Kidney (tissue), 14 donors: ENCODE data around the gene TSPAN12. TPM values are rescaled to one million over a fixed set of nuclear protein-coding genes. Genes with fewer than 3 reads are reported as not detected.

Source experiments
- DNase-seq, 5 donors: peaks; one replicate each; pipeline ENCODE4 v3.0.0-alpha.2; 2013 to 2020
- FAIRE-seq: peaks from 2 replicates; lab custom pipeline; 2012; peaks lifted over from hg19 to GRCh38; lab: Jason Lieb, UNC
- H3K27ac ChIP-seq, 2 donors: one replicate each; pipeline ENCODE4 v1.7.0; 2013; ENCODE audit warnings: low read depth in 2 of 2, low read length in 2 of 2, inconsistent platforms in 1 of 2
- H3K27me3 ChIP-seq: one replicate; pipeline ENCODE4 v1.7.1; 2013; ENCODE audit warnings: low read length, inconsistent platforms; ENCODE audit not compliant: control insufficient read depth, insufficient read depth
- H3K36me3 ChIP-seq, 3 donors: one replicate each; pipeline versions ENCODE4 v1.7.0 to v1.7.1; 2013; ENCODE audit warnings: low read length in 3 of 3, control low read depth in 1 of 3, inconsistent platforms in 1 of 3; ENCODE audit not compliant: insufficient read depth in 3 of 3, control insufficient read depth in 2 of 3
- H3K4me1 ChIP-seq, 3 donors: one replicate each; pipeline versions ENCODE4 v1.7.0 to v1.7.1; 2013; ENCODE audit warnings: low read length in 3 of 3, inconsistent platforms in 1 of 3, low read depth in 1 of 3; ENCODE audit not compliant: control insufficient read depth in 2 of 3, insufficient read depth in 2 of 3
- H3K4me3 ChIP-seq, 3 donors: one replicate each; pipeline versions ENCODE4 v1.7.0 to v1.8.1; 2013; ENCODE audit warnings: low read length in 3 of 3, control low read depth in 1 of 3, inconsistent platforms in 1 of 3
- H3K9ac ChIP-seq, 3 donors: one replicate each; pipeline versions ENCODE4 v1.7.0 to v1.7.1; 2013; ENCODE audit warnings: low read length in 3 of 3, control low read depth in 1 of 3, inconsistent platforms in 1 of 3
- H3K9me3 ChIP-seq, 3 donors: one replicate each; pipeline versions ENCODE4 v1.7.0 to v1.7.1; 2013; ENCODE audit warnings: low read length in 3 of 3, control low read depth in 1 of 3, inconsistent platforms in 1 of 3; ENCODE audit not compliant: control insufficient read depth in 2 of 3, insufficient read depth in 1 of 3
- intact Hi-C: fragments of 100-400 bp; cut with DNase I; formaldehyde crosslinking; loops from one replicate; pipeline ENCODE4 v1.11.1; 2022
- polyA plus RNA-seq: library from polyadenylated mRNA; stranded (reverse); fragments of 350-450 nt; fragmentation: Illumina TruSeq; extraction: RNeasy Lipid Tissue Mini Kit (QIAGEN cat#74804); gene quantifications from one replicate; pipeline ENCODE4 v1.2.3, GENCODE V29; 2014; ENCODE audit warnings: low read depth, low replicate concordance; ENCODE audit not compliant: insufficient read depth
- total RNA-seq: library from RNA; stranded (reverse); fragmentation: NEBNext Ultra II Directional; extraction: Animal tissue kit (Norgen Biotek cat#: 25700); gene quantifications from one replicate; pipeline ENCODE4 v1.2.1, GENCODE V29; 2021
- TF ChIP-seq, protein P1 (sequence below): IDR thresholded peaks from 3 replicates; pipeline ENCODE4 v1.5.1; 2012; ENCODE audit warnings: mild to moderate bottlenecking, moderate library complexity, borderline replicate concordance; ENCODE audit not compliant: insufficient read depth; ENCODE audit errors: extremely low read depth
- donor health status: control.
- donor health status: control.
- donor health status: control.
- donor health status: control.
- donor health status: control.
- donor health status: DM: yes; HTN: yes; CAD: no.
- donor health status: Normal renal cell carcinoma (clear cell type).

Gene TSPAN12
- total and polyA plus RNA-seq, 2 donors from 2014 or later, result 44.2 to 76.5 TPM

GRCh38 chr7:120874016-120874415, 16.1 kb upstream of the TSPAN12 start:
- intact Hi-C loops, result no loop called here
- no peak overlapping the region for H3K27ac ChIP-seq
- H3K27me3 ChIP-seq, result no peaks in the 10 kb centered on the region
- no peaks in the 10 kb centered on the region for H3K4me1 ChIP-seq
- FAIRE-seq (no peak), DNase-seq (no peak)
- TF ChIP-seq, protein P1, sequence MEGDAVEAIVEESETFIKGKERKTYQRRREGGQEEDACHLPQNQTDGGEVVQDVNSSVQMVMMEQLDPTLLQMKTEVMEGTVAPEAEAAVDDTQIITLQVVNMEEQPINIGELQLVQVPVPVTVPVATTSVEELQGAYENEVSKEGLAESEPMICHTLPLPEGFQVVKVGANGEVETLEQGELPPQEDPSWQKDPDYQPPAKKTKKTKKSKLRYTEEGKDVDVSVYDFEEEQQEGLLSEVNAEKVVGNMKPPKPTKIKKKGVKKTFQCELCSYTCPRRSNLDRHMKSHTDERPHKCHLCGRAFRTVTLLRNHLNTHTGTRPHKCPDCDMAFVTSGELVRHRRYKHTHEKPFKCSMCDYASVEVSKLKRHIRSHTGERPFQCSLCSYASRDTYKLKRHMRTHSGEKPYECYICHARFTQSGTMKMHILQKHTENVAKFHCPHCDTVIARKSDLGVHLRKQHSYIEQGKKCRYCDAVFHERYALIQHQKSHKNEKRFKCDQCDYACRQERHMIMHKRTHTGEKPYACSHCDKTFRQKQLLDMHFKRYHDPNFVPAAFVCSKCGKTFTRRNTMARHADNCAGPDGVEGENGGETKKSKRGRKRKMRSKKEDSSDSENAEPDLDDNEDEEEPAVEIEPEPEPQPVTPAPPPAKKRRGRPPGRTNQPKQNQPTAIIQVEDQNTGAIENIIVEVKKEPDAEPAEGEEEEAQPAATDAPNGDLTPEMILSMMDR, result no peak
- H3K9ac ChIP-seq, result no peak overlapping the region
- no peak overlapping the region for H3K4me3 ChIP-seq
- H3K9me3 ChIP-seq, result no peaks in the 10 kb centered on the region
- H3K36me3 ChIP-seq, result no peaks in the 10 kb centered on the region

- Histone ChIP-seq H3K36me3 (no peaks in the 10 kb centered on the region), H3K9me3 (no peaks in the 10 kb centered on the region), H3K27me3 (no peaks in the 10 kb centered on the region), H3K9ac (no peak overlapping the region), H3K27ac (no peak overlapping the region), H3K4me3 (no peak overlapping the region), H3K4me1 (no peaks in the 10 kb centered on the region)
- DNase-seq, result no peak
- TF ChIP-seq, protein P1, result no peak
- intact Hi-C loops, result no loop called here
- no peak for FAIRE-seq
Observed at GRCh38 chr7:120873401-120873800, 15.5 kb upstream of the TSPAN12 start.

DNA sequence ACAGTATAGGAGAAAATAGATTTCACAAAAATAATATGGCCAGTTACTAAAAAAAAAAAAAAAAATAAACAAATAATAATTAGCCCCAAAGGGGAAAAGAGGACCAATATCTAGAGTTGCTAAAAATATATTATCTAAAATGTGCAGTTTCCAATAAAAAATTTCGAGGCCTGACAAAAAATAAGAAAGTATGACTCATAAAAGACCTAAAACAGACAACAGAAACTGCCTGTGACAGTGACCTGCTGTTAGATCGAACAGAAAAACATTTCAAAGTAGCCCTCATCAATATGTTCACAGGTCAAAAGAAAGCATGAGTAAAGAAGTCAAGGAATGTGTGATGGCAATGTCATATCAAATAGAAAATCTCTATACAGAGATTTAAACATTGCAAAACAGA, 11.8 kb upstream of the TSPAN12 start:
- no peaks in the 10 kb centered on the region for H3K27me3 ChIP-seq
- no peak overlapping the region for H3K9ac ChIP-seq
- no peaks in the 10 kb centered on the region for H3K9me3 ChIP-seq
- no peak overlapping the region for H3K27ac ChIP-seq
- DNase-seq (no peak), FAIRE-seq (no peak)
- TF ChIP-seq, protein P1, result no peak
- H3K4me3 ChIP-seq, result no peak overlapping the region
- H3K36me3 ChIP-seq, result no peaks in the 10 kb centered on the region
- H3K4me1 ChIP-seq, result peaks cover 0 to 4% (median under 1%) of the 10 kb centered on the region in 3 donors
- intact Hi-C loops, result no loop called here

DNA sequence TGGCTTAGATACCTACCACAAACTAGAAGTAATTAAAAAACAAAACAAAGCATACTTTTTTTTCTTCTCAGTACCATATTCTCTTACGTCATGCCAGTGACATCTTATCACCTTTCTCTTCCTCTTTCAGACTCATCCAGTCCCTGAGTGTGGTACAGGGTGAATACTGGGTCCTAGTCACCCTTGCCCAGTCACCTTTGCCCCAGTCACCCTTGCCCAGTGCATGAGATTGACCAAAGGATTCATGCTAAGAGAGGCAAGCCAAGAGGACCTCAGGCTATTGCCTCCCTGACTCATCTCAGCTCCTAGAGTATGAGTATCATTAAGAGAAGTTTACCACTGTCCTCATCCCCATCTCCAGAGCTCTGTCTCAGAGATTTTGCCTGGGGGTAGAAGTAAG, 10.0 kb upstream of the TSPAN12 start:
- intact Hi-C loops, result no loop called here
- FAIRE-seq, result no peak
- no peak for DNase-seq

More for the DNA sequence above, 10.0 kb upstream of the TSPAN12 start:
- H3K4me3 ChIP-seq, result no peak overlapping the region
- H3K9ac ChIP-seq, result no peak overlapping the region
- peaks cover 0 to 6% (median 2%) of the 10 kb centered on the region in 3 donors for H3K4me1 ChIP-seq
- H3K27ac ChIP-seq, result no peak overlapping the region
- no peaks in the 10 kb centered on the region for H3K36me3 ChIP-seq
- H3K27me3 ChIP-seq, result no peaks in the 10 kb centered on the region
- TF ChIP-seq, protein P1, result no peak
- no peaks in the 10 kb centered on the region for H3K9me3 ChIP-seq
